Measurements from ENCODE around the gene CPM. TPM values are rescaled to one million over a fixed set of nuclear protein-coding genes. Genes with fewer than 3 reads are reported as not detected.

Gene CPM
- polyA plus RNA-seq, 1 donor (not counting 4 experiments of a cell fraction or from before 2014, with no cell fraction given): 2.5 TPM

DNA sequence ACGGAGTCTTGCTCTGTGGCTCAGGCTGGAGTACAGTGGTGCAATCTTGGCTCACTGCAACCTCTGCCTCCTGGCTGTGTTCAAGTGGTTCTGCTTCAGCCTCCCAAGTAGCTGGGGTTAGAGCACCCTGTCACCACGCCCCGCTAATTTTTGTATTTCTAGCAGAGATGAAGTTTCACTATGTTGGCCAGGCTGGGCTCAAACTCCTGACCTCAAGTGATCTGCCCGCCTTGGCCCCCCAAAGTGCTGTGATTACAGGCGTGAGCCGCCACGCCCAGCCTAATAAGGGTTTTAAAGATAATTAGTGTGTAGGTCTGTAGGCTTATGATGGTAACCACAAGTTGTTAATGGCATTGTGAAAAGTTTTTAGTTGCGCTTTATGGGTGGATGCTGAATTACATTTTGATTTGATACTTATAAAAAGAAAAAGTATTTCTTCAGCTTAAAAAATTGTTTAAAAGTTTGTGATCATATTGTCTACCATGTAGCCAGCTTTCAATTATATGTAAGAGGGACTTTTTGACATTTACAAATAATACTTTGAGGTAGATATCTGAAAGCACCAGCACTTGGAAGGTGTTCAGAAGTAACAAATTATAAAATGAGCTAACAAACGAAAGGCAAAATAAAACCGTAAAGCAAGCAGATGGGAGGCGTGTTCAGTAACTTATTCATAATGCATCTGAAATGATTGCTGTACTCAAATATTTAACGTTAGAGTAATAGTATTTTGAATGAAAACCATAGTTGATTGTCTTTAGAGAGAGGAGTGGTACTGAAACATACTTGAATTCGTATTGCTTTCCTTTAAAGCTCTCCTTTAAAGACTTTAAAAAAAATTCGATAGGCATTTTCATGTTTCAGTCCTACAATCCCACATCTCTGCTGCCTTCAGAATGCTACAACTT, 87.9 kb downstream of the CPM start:
- DNase-seq (ENCODE audit: low read depth, low spot score): no peak
- Histone ChIP-seq H3K27me3 (ENCODE audit: control insufficient read depth, extremely low read depth, insufficient read depth, low read length) (no peaks in the 10 kb centered on the region), H3K9ac (ENCODE audit: control insufficient read depth, extremely low read depth, insufficient read depth, low read length) (no peak overlapping the region), H3K4me2 (ENCODE audit: control insufficient read depth, extremely low read depth, insufficient read depth, low read depth, low read length) (no peak overlapping the region), H3K4me3 (ENCODE audit: control insufficient read depth in 2 of 3, extremely low read depth in 1 of 3, insufficient read depth in 2 of 3, low read depth in 1 of 3, low read length in 3 of 3) (no peak overlapping the region), H3K9me3 (ENCODE audit: control insufficient read depth, low read depth, low read length) (no peaks in the 10 kb centered on the region), H3K79me2 (ENCODE audit: control insufficient read depth, insufficient read depth, low read length) (no peaks in the 10 kb centered on the region), H3K27ac (ENCODE audit: control insufficient read depth, insufficient read depth, low read length) (no peak overlapping the region), H2AFZ (ENCODE audit: control insufficient read depth, low read length) (no peak overlapping the region), H3K36me3 (ENCODE audit: control insufficient read depth in 2 of 2, extremely low read depth in 1 of 2, insufficient read depth in 2 of 2, low read length in 2 of 2) (peaks cover 11 to 13% of the 10 kb centered on the region in 2 experiments), H4K20me1 (ENCODE audit: control insufficient read depth, extremely low read depth, insufficient read depth, low read length) (no peaks in the 10 kb centered on the region), H3K9me1 (ENCODE audit: control insufficient read depth, extremely low read depth, insufficient read depth, low read length) (no peaks in the 10 kb centered on the region), H3K4me1 (ENCODE audit: control insufficient read depth, extremely low read depth, insufficient read depth, low read length) (no peaks in the 10 kb centered on the region)
- TF ChIP-seq, protein P1, sequence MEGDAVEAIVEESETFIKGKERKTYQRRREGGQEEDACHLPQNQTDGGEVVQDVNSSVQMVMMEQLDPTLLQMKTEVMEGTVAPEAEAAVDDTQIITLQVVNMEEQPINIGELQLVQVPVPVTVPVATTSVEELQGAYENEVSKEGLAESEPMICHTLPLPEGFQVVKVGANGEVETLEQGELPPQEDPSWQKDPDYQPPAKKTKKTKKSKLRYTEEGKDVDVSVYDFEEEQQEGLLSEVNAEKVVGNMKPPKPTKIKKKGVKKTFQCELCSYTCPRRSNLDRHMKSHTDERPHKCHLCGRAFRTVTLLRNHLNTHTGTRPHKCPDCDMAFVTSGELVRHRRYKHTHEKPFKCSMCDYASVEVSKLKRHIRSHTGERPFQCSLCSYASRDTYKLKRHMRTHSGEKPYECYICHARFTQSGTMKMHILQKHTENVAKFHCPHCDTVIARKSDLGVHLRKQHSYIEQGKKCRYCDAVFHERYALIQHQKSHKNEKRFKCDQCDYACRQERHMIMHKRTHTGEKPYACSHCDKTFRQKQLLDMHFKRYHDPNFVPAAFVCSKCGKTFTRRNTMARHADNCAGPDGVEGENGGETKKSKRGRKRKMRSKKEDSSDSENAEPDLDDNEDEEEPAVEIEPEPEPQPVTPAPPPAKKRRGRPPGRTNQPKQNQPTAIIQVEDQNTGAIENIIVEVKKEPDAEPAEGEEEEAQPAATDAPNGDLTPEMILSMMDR (optimal IDR thresholded peaks at IDR 0.05 in 1 of 3, IDR thresholded peaks at IDR 0.05 in 1 of 3, conservative IDR thresholded peaks at IDR 0.05 in 1 of 3; ENCODE audit: extremely low read depth in 1 of 3, insufficient read depth in 2 of 3, low read length in 3 of 3): no peak
- no peak for TF ChIP-seq EZH2 (IDR thresholded peaks at IDR 0.05; ENCODE audit: low read length)
- dilution Hi-C loops (cut with MboI; ENCODE audit: extremely low pct_ligation_motif_present, low sequenced_read_pairs): no loop called here
- FAIRE-seq: no peak

DNA sequence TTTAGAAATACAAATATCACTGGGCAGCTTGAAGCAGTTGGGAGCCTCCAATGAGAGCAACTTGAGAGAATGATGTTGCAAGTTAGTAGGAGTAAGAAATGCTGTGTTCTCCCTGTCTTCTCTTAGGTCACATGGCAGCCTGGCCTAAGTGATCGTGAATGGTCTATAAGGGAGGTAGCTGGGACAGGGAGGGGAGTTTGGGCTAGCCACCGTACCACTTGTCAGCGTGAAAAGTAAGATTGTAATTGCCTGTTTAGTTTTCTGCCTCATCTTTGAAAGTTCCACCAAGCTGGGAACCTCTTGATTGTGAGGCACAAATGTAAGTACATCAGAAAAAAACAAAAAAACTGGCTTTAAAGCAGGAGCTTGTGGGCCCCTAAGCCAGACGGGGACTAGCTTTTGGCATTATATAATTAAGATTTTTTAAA, 88.6 kb downstream of the CPM start:
- H3K4me3 ChIP-seq (ENCODE audit: control insufficient read depth in 2 of 3, extremely low read depth in 1 of 3, insufficient read depth in 2 of 3, low read depth in 1 of 3, low read length in 3 of 3): no peak overlapping the region
- H3K79me2 ChIP-seq (ENCODE audit: control insufficient read depth, insufficient read depth, low read length): no peaks in the 10 kb centered on the region
- no peak for TF ChIP-seq EZH2 (IDR thresholded peaks at IDR 0.05; ENCODE audit: low read length)
- TF ChIP-seq, protein P1 (optimal IDR thresholded peaks at IDR 0.05 in 1 of 3, IDR thresholded peaks at IDR 0.05 in 1 of 3, conservative IDR thresholded peaks at IDR 0.05 in 1 of 3; ENCODE audit: extremely low read depth in 1 of 3, insufficient read depth in 2 of 3, low read length in 3 of 3): no peak
- peaks cover 14% of the 10 kb centered on the region in 2 experiments for H3K36me3 ChIP-seq (ENCODE audit: control insufficient read depth in 2 of 2, extremely low read depth in 1 of 2, insufficient read depth in 2 of 2, low read length in 2 of 2)
- H3K27ac ChIP-seq (ENCODE audit: control insufficient read depth, insufficient read depth, low read length): no peak overlapping the region
- H3K4me2 ChIP-seq (ENCODE audit: control insufficient read depth, extremely low read depth, insufficient read depth, low read depth, low read length): no peak overlapping the region
- no peak overlapping the region for H2AFZ ChIP-seq (ENCODE audit: control insufficient read depth, low read length)
- dilution Hi-C loops (cut with MboI; ENCODE audit: extremely low pct_ligation_motif_present, low sequenced_read_pairs): no loop called here
- no peaks in the 10 kb centered on the region for H3K9me1 ChIP-seq (ENCODE audit: control insufficient read depth, extremely low read depth, insufficient read depth, low read length)
- no peak for DNase-seq (ENCODE audit: low read depth, low spot score)
- H3K4me1 ChIP-seq (ENCODE audit: control insufficient read depth, extremely low read depth, insufficient read depth, low read length): no peaks in the 10 kb centered on the region
- no peak for FAIRE-seq
- no peaks in the 10 kb centered on the region for H3K27me3 ChIP-seq (ENCODE audit: control insufficient read depth, extremely low read depth, insufficient read depth, low read length)
- no peaks in the 10 kb centered on the region for H4K20me1 ChIP-seq (ENCODE audit: control insufficient read depth, extremely low read depth, insufficient read depth, low read length)
- no peaks in the 10 kb centered on the region for H3K9me3 ChIP-seq (ENCODE audit: control insufficient read depth, low read depth, low read length)
- H3K9ac ChIP-seq (ENCODE audit: control insufficient read depth, extremely low read depth, insufficient read depth, low read length): no peak overlapping the region

All from keratinocyte (primary cell).